Measurements from ENCODE around the gene CCT5. TPM values are rescaled to one million over a fixed set of nuclear protein-coding genes. Genes with fewer than 3 reads are reported as not detected.
A peak's percentile ranks its signal among the peaks of the same experiment; 100 is the strongest.
"Not testable (repeated sequence)": the region's sequence is repeated elsewhere in the genome, so short reads cannot be mapped to it uniquely, and the experiment has no call there.

CCT5 gene
- total RNA-seq, 1 experiment from 2014 or later: 405 TPM

GRCh38 chr5:10277773-10278630 lies 27.9 kb downstream of the CCT5 start:
- H3K9me3 ChIP-seq (replicated peaks): no peaks in the 10 kb centered on the region
- no peak overlapping the region for H3K27ac ChIP-seq
- no peak overlapping the region for H3K4me3 ChIP-seq
- H3K4me1 ChIP-seq: no peaks in the 10 kb centered on the region
- H3K36me3 ChIP-seq: no peaks in the 10 kb centered on the region
- no peak for DNase-seq
- no peaks in the 10 kb centered on the region for H3K27me3 ChIP-seq

- H3K27ac ChIP-seq: no peak overlapping the region
- no peaks in the 10 kb centered on the region for H3K27me3 ChIP-seq
- no peak for DNase-seq
- H3K4me1 ChIP-seq: no peaks in the 10 kb centered on the region
- H3K9me3 ChIP-seq (replicated peaks): no peaks in the 10 kb centered on the region
- no peak overlapping the region for H3K4me3 ChIP-seq
- no peaks in the 10 kb centered on the region for H3K36me3 ChIP-seq
Measured at GRCh38 chr5:10278658-10279279, 28.7 kb downstream of the CCT5 start.

- Histone ChIP-seq H3K4me3 (no peak overlapping the region), H3K36me3 (no peaks in the 10 kb centered on the region), H3K4me1 (no peaks in the 10 kb centered on the region), H3K27ac (no peak overlapping the region), H3K27me3 (no peaks in the 10 kb centered on the region), H3K9me3 (replicated peaks) (no peaks in the 10 kb centered on the region)
- DNase-seq: peak in 1 of 2 experiments; percentile 48
Measured at GRCh38 chr5:10279328-10279727, 29.2 kb downstream of the CCT5 start.

- Histone ChIP-seq H3K27me3 (no peaks in the 10 kb centered on the region), H3K27ac (no peak overlapping the region), H3K4me3 (no peak overlapping the region), H3K36me3 (no peaks in the 10 kb centered on the region), H3K4me1 (no peaks in the 10 kb centered on the region), H3K9me3 (replicated peaks) (no peaks in the 10 kb centered on the region)
- no peak for DNase-seq
Measured at GRCh38 chr5:10279925-10280720, 30.0 kb downstream of the CCT5 start.

- H3K27ac ChIP-seq: no peak overlapping the region
- no peaks in the 10 kb centered on the region for H3K36me3 ChIP-seq
- H3K4me1 ChIP-seq: no peaks in the 10 kb centered on the region
- peak; percentile 55 to 77 for DNase-seq
- no peaks in the 10 kb centered on the region for H3K9me3 ChIP-seq (replicated peaks)
- no peaks in the 10 kb centered on the region for H3K27me3 ChIP-seq
- H3K4me3 ChIP-seq: no peak overlapping the region
Measured at GRCh38 chr5:10283927-10284635, 34.0 kb downstream of the CCT5 start.

- DNase-seq, H3K27ac ChIP-seq: not testable (repeated sequence)
Measured at GRCh38 chr5:10285362-10285761, 35.3 kb downstream of the CCT5 start.

GRCh38 chr5:10286162-10286861 lies 36.2 kb downstream of the CCT5 start:
- no peak overlapping the region for H3K4me3 ChIP-seq
- H3K36me3 ChIP-seq: no peaks in the 10 kb centered on the region
- no peaks in the 10 kb centered on the region for H3K4me1 ChIP-seq
- no peak overlapping the region for H3K27ac ChIP-seq
- no peaks in the 10 kb centered on the region for H3K27me3 ChIP-seq
- H3K9me3 ChIP-seq (replicated peaks): no peaks in the 10 kb centered on the region
- DNase-seq: peak in 1 of 2 experiments; percentile 27

More at GRCh38 chr5:10285362-10285761, 35.3 kb downstream of the CCT5 start:
- not testable (repeated sequence) for H3K36me3 ChIP-seq; H3K4me3 ChIP-seq; H3K9me3 ChIP-seq (replicated peaks); H3K4me1 ChIP-seq; H3K27me3 ChIP-seq

GRCh38 chr5:10286862-10287227 lies 36.8 kb downstream of the CCT5 start:
- H3K36me3 ChIP-seq: no peaks in the 10 kb centered on the region
- no peaks in the 10 kb centered on the region for H3K9me3 ChIP-seq (replicated peaks)
- no peak overlapping the region for H3K4me3 ChIP-seq
- H3K27ac ChIP-seq: no peak overlapping the region
- no peaks in the 10 kb centered on the region for H3K27me3 ChIP-seq
- no peak for DNase-seq
- H3K4me1 ChIP-seq: no peaks in the 10 kb centered on the region

- Histone ChIP-seq H3K4me3 (no peak overlapping the region), H3K27ac (no peak overlapping the region), H3K36me3 (no peaks in the 10 kb centered on the region), H3K27me3 (no peaks in the 10 kb centered on the region), H3K9me3 (replicated peaks) (no peaks in the 10 kb centered on the region), H3K4me1 (no peaks in the 10 kb centered on the region)
- peak; percentile 39 to 65 for DNase-seq
Measured at GRCh38 chr5:10288592-10289219, 38.6 kb downstream of the CCT5 start.

- H3K27ac ChIP-seq: no peak overlapping the region
- DNase-seq: no peak
- no peak overlapping the region for H3K4me3 ChIP-seq
- H3K4me1 ChIP-seq: no peaks in the 10 kb centered on the region
- no peaks in the 10 kb centered on the region for H3K27me3 ChIP-seq
- H3K9me3 ChIP-seq (replicated peaks): no peaks in the 10 kb centered on the region
- H3K36me3 ChIP-seq: no peaks in the 10 kb centered on the region
Measured at GRCh38 chr5:10289353-10289752, 39.3 kb downstream of the CCT5 start.

GRCh38 chr5:10289991-10290390 lies 39.9 kb downstream of the CCT5 start:
- H3K4me3 ChIP-seq: no peak overlapping the region
- H3K27me3 ChIP-seq: no peaks in the 10 kb centered on the region
- H3K36me3 ChIP-seq: no peaks in the 10 kb centered on the region
- H3K27ac ChIP-seq: no peak overlapping the region
- H3K9me3 ChIP-seq (replicated peaks): no peaks in the 10 kb centered on the region
- no peak for DNase-seq
- H3K4me1 ChIP-seq: no peaks in the 10 kb centered on the region

GRCh38 chr5:10290438-10290837 lies 40.4 kb downstream of the CCT5 start:
- Histone ChIP-seq H3K36me3 (no peaks in the 10 kb centered on the region), H3K27ac (no peak overlapping the region), H3K4me3 (no peak overlapping the region), H3K4me1 (no peaks in the 10 kb centered on the region), H3K9me3 (replicated peaks) (no peaks in the 10 kb centered on the region), H3K27me3 (no peaks in the 10 kb centered on the region)
- no peak for DNase-seq

- Histone ChIP-seq H3K9me3 (replicated peaks) (no peaks in the 10 kb centered on the region), H3K4me1 (no peaks in the 10 kb centered on the region), H3K27ac (no peak overlapping the region), H3K36me3 (no peaks in the 10 kb centered on the region), H3K27me3 (no peaks in the 10 kb centered on the region), H3K4me3 (no peak overlapping the region)
- DNase-seq: no peak
Measured at GRCh38 chr5:10291692-10292339, 41.7 kb downstream of the CCT5 start.

All from SJCRH30 (cell line).